ENCODE results near the gene RGS9. TPM values are rescaled to one million over a fixed set of nuclear protein-coding genes. Genes with fewer than 3 reads are reported as not detected.

RGS9 gene
- total RNA-seq, 1 donor from 2014 or later: 0.84 TPM

DNA sequence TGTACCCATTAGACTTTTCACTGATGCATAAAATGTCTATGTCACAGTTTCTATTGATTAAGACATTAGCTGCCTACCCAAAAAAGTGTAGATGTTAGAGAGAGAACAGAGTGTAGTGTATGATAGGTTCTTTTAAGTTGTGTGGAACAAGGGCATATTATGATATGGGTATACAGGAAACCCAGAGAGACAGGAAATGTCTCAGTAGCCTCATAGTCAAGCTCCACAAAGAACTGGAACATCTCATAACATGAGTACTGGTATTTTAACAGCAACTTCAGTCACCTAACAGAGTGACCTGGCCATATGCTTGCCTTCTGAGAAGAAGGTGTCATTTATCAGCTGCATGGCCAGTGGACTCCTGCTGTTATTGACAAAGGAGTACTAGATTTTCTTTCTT is 128.1 kb downstream of the RGS9 start:
- no peak for ATAC-seq

- no peak for ATAC-seq
Observed at GRCh38 chr17:65268832-65269231, 131.7 kb downstream of the RGS9 start.

DNA sequence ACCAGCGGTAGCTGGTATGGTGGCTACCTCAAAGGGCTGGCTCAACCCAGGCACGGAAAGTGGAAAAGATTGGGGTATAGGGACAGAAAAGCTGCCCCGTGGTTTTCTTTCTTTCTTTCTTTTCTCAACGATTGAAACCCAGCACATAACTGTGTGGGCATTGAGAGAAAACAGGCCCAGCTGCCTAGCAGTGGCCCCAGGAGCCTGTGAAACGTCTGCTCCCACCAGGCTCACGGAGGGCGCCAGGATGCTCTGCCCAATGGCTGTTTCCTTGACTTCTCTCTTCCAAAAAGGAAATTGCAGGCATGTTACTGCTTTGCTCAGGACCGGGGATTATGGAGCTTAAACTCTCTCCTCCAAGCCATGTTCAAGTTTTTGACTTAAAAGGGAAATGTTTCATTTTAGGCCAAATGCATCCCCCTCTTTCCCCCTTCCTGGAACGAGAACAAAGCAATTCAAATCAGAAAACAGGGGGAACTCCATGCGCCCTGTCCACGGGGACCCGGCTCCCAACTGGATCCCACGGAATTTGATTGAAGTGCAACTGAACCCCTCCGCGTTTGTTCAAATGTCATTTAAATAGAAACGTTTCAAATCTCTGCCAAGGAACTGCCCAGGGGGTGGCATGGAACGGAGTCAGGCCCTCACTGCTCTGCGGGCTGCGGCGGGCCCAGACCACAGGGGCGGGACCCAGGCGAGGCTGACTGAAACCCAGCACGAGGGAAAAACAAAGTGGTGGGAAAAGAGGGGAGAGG is 133.5 kb downstream of the RGS9 start:
- no peak for ATAC-seq

GRCh38 chr17:65271296-65271695 is 134.1 kb downstream of the RGS9 start:
- ATAC-seq: no peak

Other genes starting within 250 kb of the RGS9 start
- 5.6 TPM for gene LRRC37A3, start 217.9 kb upstream of the RGS9 start, total RNA-seq
- 16.9 TPM for gene GNA13, start 80.6 kb upstream of the RGS9 start, total RNA-seq